Retina (tissue), 1 donor: Measurements from ENCODE around the gene AKR7A3.

Experiments
- DNase-seq: peaks from one replicate; pipeline ENCODE4 v3.0.0-alpha.2; 2016

AKR7A3 gene

GRCh38 chr1:19251305-19252196 lies 37.0 kb downstream of the AKR7A3 start, which contains the start of the genes EMC1 and MRTO4:
Gene EMC1, minus strand, starts transcription at chr1:19251524. Its CDS starts 15 bp downstream, at chr1:19251509.
Gene MRTO4, plus strand, starts transcription at chr1:19251805. Its CDS starts 31 bp downstream, at chr1:19251836.
- peak; percentile 98 for DNase-seq

- DNase-seq, result no peak
These were observed 37.8 kb downstream of the AKR7A3 start for GRCh38 chr1:19250629-19251304.

- peak; percentile 61 for DNase-seq
These were observed 47.7 kb downstream of the AKR7A3 start for GRCh38 chr1:19240673-19241538.

GRCh38 chr1:19239876-19240275 lies 48.7 kb downstream of the AKR7A3 start:
- no peak for DNase-seq

- DNase-seq, result no peak
These were observed 54.3 kb downstream of the AKR7A3 start for GRCh38 chr1:19234224-19234623.
